HUDEP-2 (cell line): ENCODE results near the gene FHOD1.

ENCODE experiments used
- DNase-seq, 76 experiments: peaks; one replicate each; lab custom pipeline; 2025; ENCODE audit not compliant: unreplicated experiment in 76 of 76; lab: John Stamatoyannopoulos, UW

FHOD1 gene

DNA sequence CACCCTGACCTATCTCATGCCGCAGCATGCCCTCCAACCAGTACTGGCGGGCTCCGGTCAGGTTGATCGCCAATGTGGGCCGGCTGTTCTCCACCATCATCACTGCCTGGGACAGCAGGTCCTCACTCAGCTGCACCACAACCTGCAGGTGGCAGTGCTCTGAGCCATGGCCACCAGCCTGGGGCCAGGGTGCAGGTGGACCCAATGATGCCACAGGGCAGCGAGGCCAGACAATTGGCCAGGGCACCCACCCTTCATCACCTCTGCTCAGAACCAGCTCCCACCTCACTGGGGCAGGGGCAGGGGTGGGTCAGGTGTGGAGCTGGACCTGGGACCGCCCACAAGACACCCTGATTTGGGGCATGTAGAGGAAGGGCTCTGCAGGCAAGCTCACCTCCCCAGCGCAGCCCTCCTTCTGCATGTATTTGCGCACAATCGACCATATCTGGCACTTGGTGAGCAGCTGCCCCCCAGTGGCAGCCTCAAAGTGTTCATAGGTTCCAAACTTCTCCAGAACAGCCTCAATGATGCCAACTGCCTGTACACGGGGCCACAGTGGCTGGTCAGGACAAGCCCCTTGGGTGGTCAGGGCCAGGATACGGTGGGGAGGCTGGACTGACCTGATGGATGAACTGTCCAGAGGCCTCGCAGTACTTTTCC is 67.7 kb downstream of the FHOD1 start:
- peak in 13 of 76 experiments; percentile 5 to 33 (median 14) for DNase-seq
